Measurements from ENCODE around the gene TBL1Y. TPM values are rescaled to one million over a fixed set of nuclear protein-coding genes. Genes with fewer than 3 reads are reported as not detected.

The TBL1Y gene
- total RNA-seq, 2 donors from 2014 or later: 6.9 TPM; not detected in 1

DNA sequence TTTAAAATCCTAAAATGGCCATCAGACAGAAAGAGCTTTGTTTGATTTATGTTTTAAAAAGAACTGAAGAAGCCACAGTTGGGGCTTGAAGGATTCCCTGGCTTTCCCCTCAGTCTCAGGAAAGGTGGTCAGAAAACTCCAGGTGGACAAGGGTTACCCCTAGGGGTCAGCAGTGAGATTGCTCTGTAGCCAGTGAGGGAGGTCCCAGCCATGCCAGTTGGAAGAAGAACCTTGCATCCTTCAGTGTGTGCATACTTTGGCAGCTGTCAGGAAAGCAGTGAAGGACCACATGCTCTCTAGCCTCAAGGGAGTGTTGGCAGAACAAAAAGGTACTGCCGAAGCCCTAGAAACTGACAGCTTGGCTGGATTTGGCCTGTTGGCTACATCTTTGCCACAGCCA lies 182.3 kb downstream of the TBL1Y start:
- no peak for DNase-seq
- Mint-ChIP-seq H3K4me1 (no peaks in the 10 kb centered on the region), H3K27ac (no peak overlapping the region), H3K4me3 (no peak overlapping the region), H3K9me3 (no peaks in the 10 kb centered on the region), H3K27me3 (ENCODE audit: insufficient read depth) (no peaks in the 10 kb centered on the region), H3K36me3 (ENCODE audit: low read depth) (no peaks in the 10 kb centered on the region)
- WGBS, 2 experiments (ENCODE audit: insufficient coverage in 1 of 2, insufficient read length in 1 of 2): 84% methylated on average over 1 of the region's 1 CpG; no CpG with 5 or more reads in 1 of the 2 experiments
- H3K9ac ChIP-seq (ENCODE audit: extremely low read depth, low read length, poor library complexity, severe bottlenecking): no peak overlapping the region
- TF ChIP-seq, protein P1, sequence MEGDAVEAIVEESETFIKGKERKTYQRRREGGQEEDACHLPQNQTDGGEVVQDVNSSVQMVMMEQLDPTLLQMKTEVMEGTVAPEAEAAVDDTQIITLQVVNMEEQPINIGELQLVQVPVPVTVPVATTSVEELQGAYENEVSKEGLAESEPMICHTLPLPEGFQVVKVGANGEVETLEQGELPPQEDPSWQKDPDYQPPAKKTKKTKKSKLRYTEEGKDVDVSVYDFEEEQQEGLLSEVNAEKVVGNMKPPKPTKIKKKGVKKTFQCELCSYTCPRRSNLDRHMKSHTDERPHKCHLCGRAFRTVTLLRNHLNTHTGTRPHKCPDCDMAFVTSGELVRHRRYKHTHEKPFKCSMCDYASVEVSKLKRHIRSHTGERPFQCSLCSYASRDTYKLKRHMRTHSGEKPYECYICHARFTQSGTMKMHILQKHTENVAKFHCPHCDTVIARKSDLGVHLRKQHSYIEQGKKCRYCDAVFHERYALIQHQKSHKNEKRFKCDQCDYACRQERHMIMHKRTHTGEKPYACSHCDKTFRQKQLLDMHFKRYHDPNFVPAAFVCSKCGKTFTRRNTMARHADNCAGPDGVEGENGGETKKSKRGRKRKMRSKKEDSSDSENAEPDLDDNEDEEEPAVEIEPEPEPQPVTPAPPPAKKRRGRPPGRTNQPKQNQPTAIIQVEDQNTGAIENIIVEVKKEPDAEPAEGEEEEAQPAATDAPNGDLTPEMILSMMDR (conservative IDR thresholded peaks at IDR 0.05): no peak
- peaks cover 39% of the 10 kb centered on the region for H3K36me3 ChIP-seq (ENCODE audit: control insufficient read depth, insufficient read depth, low read length)
- H3K4me1 ChIP-seq (ENCODE audit: control insufficient read depth, insufficient read depth, low read length): no peaks in the 10 kb centered on the region
- no peak overlapping the region for H3K27ac ChIP-seq (ENCODE audit: low read depth, low read length)
- no peaks in the 10 kb centered on the region for H3K9me3 ChIP-seq (ENCODE audit: control insufficient read depth, low read length)
- H3K4me3 ChIP-seq (ENCODE audit: low read length): no peak overlapping the region
- H3K27me3 ChIP-seq (ENCODE audit: control insufficient read depth, insufficient read depth, low read length, poor library complexity, severe bottlenecking): no peaks in the 10 kb centered on the region

DNA sequence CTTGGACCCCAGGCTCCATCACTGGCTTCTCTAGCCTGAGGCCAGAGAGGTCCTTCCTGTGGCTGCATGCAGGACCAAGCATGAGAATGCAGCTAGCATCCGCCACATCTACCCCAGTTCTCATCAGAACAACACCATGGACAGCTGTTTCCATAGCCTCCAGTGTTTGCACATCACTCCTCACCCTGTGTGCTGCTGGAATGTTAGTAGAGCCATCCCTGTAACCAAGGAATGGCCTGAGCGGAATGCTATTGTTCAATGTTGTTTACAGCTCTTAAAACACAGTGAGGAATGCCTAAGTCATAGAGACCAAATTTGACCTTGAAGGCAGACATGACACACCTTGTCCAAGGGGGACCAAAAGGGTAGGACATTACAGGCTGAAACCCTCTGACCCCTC lies 183.9 kb downstream of the TBL1Y start:
- Mint-ChIP-seq H3K27me3 (ENCODE audit: insufficient read depth) (no peaks in the 10 kb centered on the region), H3K27ac (no peak overlapping the region), H3K4me3 (no peak overlapping the region), H3K4me1 (no peaks in the 10 kb centered on the region), H3K36me3 (ENCODE audit: low read depth) (no peaks in the 10 kb centered on the region), H3K9me3 (no peaks in the 10 kb centered on the region)
- TF ChIP-seq, protein P1 (conservative IDR thresholded peaks at IDR 0.05): no peak
- Histone ChIP-seq H3K9ac (ENCODE audit: extremely low read depth, low read length, poor library complexity, severe bottlenecking) (no peak overlapping the region), H3K36me3 (ENCODE audit: control insufficient read depth, insufficient read depth, low read length) (peaks cover 24% of the 10 kb centered on the region), H3K27ac (ENCODE audit: low read depth, low read length) (no peak overlapping the region), H3K4me1 (ENCODE audit: control insufficient read depth, insufficient read depth, low read length) (no peaks in the 10 kb centered on the region), H3K27me3 (ENCODE audit: control insufficient read depth, insufficient read depth, low read length, poor library complexity, severe bottlenecking) (no peaks in the 10 kb centered on the region), H3K9me3 (ENCODE audit: control insufficient read depth, low read length) (no peaks in the 10 kb centered on the region), H3K4me3 (ENCODE audit: low read length) (no peak overlapping the region)
- WGBS, 2 experiments (ENCODE audit: insufficient coverage in 1 of 2, insufficient read length in 1 of 2): 83 to 88% methylated on average over 1 to 2 of the region's 2 CpGs
- no peak for DNase-seq

DNA sequence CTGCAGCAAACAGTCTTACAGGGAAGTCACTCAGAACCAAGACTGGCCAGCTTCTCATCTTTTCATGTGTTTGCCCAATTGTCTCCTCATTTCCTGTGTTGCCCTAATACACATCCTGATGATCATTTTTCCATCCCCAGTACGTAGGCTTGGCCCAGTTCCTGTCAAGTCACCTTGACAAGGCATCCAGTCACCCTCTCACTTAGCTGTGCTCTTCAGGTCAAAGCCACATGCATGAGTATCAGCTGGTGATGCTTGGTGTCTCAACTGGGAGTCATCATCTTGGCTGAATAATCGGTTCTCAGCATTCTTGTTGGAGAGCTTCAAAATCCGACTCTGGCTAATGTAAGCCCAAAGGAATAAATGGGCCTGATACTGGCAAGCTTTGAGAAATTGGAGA lies 186.5 kb downstream of the TBL1Y start:
- Mint-ChIP-seq H3K27ac (no peak overlapping the region), H3K4me3 (no peak overlapping the region), H3K4me1 (no peaks in the 10 kb centered on the region), H3K27me3 (ENCODE audit: insufficient read depth) (no peaks in the 10 kb centered on the region), H3K9me3 (no peaks in the 10 kb centered on the region), H3K36me3 (ENCODE audit: low read depth) (no peaks in the 10 kb centered on the region)
- DNase-seq: no peak
- TF ChIP-seq, protein P1 (conservative IDR thresholded peaks at IDR 0.05): no peak
- Histone ChIP-seq H3K9me3 (ENCODE audit: control insufficient read depth, low read length) (no peaks in the 10 kb centered on the region), H3K36me3 (ENCODE audit: control insufficient read depth, insufficient read depth, low read length) (peaks cover 20% of the 10 kb centered on the region), H3K4me1 (ENCODE audit: control insufficient read depth, insufficient read depth, low read length) (no peaks in the 10 kb centered on the region), H3K27ac (ENCODE audit: low read depth, low read length) (no peak overlapping the region), H3K9ac (ENCODE audit: extremely low read depth, low read length, poor library complexity, severe bottlenecking) (no peak overlapping the region), H3K27me3 (ENCODE audit: control insufficient read depth, insufficient read depth, low read length, poor library complexity, severe bottlenecking) (no peaks in the 10 kb centered on the region), H3K4me3 (ENCODE audit: low read length) (no peak overlapping the region)
- WGBS, 2 experiments (ENCODE audit: insufficient coverage in 1 of 2, insufficient read length in 1 of 2): 88% methylated on average over 3 of the region's 3 CpGs; no CpG with 5 or more reads in 1 of the 2 experiments
